EH (cell line): ENCODE results near the gene ARHGEF37.

ENCODE experiments used
- DNase-seq: peaks from one replicate; pipeline ENCODE4 v3.0.0-alpha.2; 2015; ENCODE audit warnings: low read depth

ARHGEF37 gene

GRCh38 chr5:149675610-149676201 lies 94.4 kb downstream of the ARHGEF37 start:
- DNase-seq = no peak

GRCh38 chr5:149677731-149678130 lies 96.4 kb downstream of the ARHGEF37 start:
- no peak for DNase-seq

- DNase-seq = no peak
These were observed 98.8 kb downstream of the ARHGEF37 start for GRCh38 chr5:149679876-149680809.

GRCh38 chr5:149680810-149681221 lies 99.5 kb downstream of the ARHGEF37 start:
- DNase-seq = no peak

- no peak for DNase-seq
These were observed 100.0 kb downstream of the ARHGEF37 start for GRCh38 chr5:149681252-149681651.

- no peak for DNase-seq
These were observed 100.6 kb downstream of the ARHGEF37 start for GRCh38 chr5:149681922-149682321.

- no peak for DNase-seq
These were observed 101.3 kb downstream of the ARHGEF37 start for GRCh38 chr5:149682532-149683075.

GRCh38 chr5:149683964-149684363 lies 102.7 kb downstream of the ARHGEF37 start:
- no peak for DNase-seq

- DNase-seq = no peak
These were observed 103.1 kb downstream of the ARHGEF37 start for GRCh38 chr5:149684371-149684770.
